Medulla oblongata (tissue), 1 donor: Measurements from ENCODE around the gene ARHGEF4.

Experiments used
- DNase-seq: peaks from one replicate; pipeline ENCODE4 v3.0.0-alpha.2; 2015; ENCODE audit errors: extremely low spot score

The ARHGEF4 gene

GRCh38 chr2:131085646-131086045 is 248.9 kb downstream of the ARHGEF4 start:
- no peak for DNase-seq

GRCh38 chr2:131092458-131093005 is 255.8 kb downstream of the ARHGEF4 start:
- no peak for DNase-seq

- DNase-seq: peak; percentile 88
Measured at GRCh38 chr2:131093006-131093695, 256.4 kb downstream of the ARHGEF4 start, which contains the start of gene FAM168B. FAM168B (minus strand) TSS chr2:131093460; CDS start chr2:131082646, 10,814 bp downstream.

GRCh38 chr2:131093696-131094462 is 257.2 kb downstream of the ARHGEF4 start:
- DNase-seq: no peak

- no peak for DNase-seq
Measured at GRCh38 chr2:131094463-131095281, 258.0 kb downstream of the ARHGEF4 start.
